SK-N-SH (cell line): ENCODE results near the gene H2AZ2.

Source experiments
- CTCF ChIP-seq: fragments of 200-600 bp; sonication (generic); IDR thresholded peaks from 2 replicates; pipeline ENCODE4 v1.6.1; 2017; ENCODE audit warnings: antibody characterized with exemption, mild to moderate bottlenecking, moderate library complexity
- FOSL2 ChIP-seq: IDR thresholded peaks from 2 replicates; pipeline ENCODE4 v1.4.0; 2012; ENCODE audit warnings: low read depth, mild to moderate bottlenecking, moderate library complexity, borderline replicate concordance
- GABPA ChIP-seq: IDR thresholded peaks from 2 replicates; pipeline ENCODE4 v1.4.0; 2012; ENCODE audit warnings: low read depth, mild to moderate bottlenecking
- JUND ChIP-seq: IDR thresholded peaks from 2 replicates; pipeline ENCODE4 v1.4.0; 2012
- MXI1 ChIP-seq: IDR thresholded peaks from 2 replicates; pipeline ENCODE4 v1.6.1; 2012; ENCODE audit warnings: mild to moderate bottlenecking, low read depth, low read length, improper control_type of control experiment
- NRF1 ChIP-seq: IDR thresholded peaks from 2 replicates; pipeline ENCODE4 v1.6.1; 2012; ENCODE audit warnings: low read depth, mild to moderate bottlenecking, low read length
- POLR2AphosphoS5 ChIP-seq: IDR thresholded peaks from 2 replicates; pipeline ENCODE4 v1.6.1; 2012; ENCODE audit warnings: low read depth, low read length
- RAD21 ChIP-seq: IDR thresholded peaks from 2 replicates; pipeline ENCODE4 v1.6.1; 2012; ENCODE audit warnings: mild to moderate bottlenecking, low read length
- REST ChIP-seq: IDR thresholded peaks from 2 replicates; pipeline ENCODE4 v1.6.1; 2012; ENCODE audit warnings: mild to moderate bottlenecking, low read depth, low read length, moderate library complexity
- TEAD4 ChIP-seq: IDR thresholded peaks from 2 replicates; pipeline ENCODE4 v1.4.0; 2012; ENCODE audit warnings: mild to moderate bottlenecking, borderline replicate concordance; ENCODE audit not compliant: insufficient read depth
- USF2 ChIP-seq: fragments of 150-350 bp; IDR thresholded peaks from 2 replicates; pipeline ENCODE4 v1.6.1; 2017; ENCODE audit warnings: antibody characterized with exemption, low read length, low read depth, borderline replicate concordance

- TF ChIP-seq GABPA = no peak
- no peak for TF ChIP-seq USF2
- TF ChIP-seq CTCF = no peak
- TF ChIP-seq NRF1 = no peak
- TF ChIP-seq JUND = no peak
- no peak for TF ChIP-seq POLR2AphosphoS5
- TF ChIP-seq FOSL2 = no peak
- no peak for TF ChIP-seq MXI1
- TF ChIP-seq RAD21 = no peak
- TF ChIP-seq REST = no peak
- no peak for TF ChIP-seq TEAD4
Observed at GRCh38 chr7:44789990-44790389, 57.9 kb downstream of the H2AZ2 start.
